Globus pallidus (tissue), 1 donor: ENCODE measurements around the gene WDR70.
"Not testable (repeated sequence)": the region's sequence is repeated elsewhere in the genome, so short reads cannot be mapped to it uniquely, and the experiment has no call there.

Experiments used
- DNase-seq: peaks from one replicate; pipeline ENCODE4 v3.0.0-alpha.2; 2015; ENCODE audit warnings: low spot score

Gene WDR70

DNA sequence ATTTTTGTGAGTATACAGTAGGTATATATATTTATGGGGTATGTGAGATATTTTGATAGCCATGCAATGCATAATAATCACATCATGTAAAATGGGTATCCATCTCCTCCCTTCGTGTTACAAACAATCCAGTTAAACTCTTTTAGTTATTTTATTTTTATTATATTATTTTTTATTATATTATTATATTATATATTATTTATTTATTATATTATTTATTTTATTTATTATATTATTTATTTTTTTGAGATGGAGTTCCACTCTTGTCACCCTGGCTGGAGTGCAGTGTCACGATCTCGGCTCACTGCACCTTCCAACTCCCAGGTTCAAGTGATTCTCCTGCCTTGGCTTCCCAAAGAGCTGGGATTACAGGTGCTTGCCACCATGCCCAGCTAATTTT, 138.6 kb downstream of the WDR70 start:
- no peak for DNase-seq

DNA sequence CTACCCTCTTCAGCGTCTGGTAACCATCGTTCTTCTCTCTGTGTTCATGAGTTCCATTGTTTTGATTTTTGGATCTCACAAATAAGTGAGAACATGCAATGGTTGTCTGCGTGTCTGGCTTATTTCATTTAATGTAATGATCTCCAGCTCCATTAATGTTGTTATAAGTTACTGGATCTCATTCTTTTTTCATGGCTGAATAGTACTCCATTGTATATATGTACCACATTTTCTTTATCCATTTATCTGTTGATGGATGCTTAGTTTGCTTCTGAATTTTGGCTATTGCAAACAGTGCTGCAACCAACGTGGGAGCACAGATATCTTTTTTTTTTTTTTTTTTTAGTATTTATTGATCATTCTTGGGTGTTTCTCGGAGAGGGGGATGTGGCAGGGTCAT, 139.2 kb downstream of the WDR70 start:
- DNase-seq, result not testable (repeated sequence)

DNA sequence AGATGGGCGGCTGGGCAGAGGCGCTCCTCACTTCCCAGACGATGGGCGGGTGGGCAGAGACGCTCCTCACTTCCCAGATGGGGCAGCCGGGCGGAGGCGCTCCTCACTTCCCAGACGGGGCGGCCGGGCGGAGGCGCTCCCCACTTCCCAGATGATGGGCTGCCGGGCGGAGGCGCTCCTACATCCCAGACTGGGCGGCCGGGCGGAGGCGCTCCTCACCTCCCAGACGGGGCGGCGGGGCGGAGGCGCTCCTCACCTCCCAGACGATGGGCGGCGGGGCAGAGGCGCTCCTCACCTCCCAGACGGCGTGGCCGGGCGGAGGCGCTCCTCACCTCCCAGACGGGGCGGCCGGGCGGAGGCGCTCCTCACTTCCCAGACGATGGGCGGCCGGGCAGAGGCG, 140.2 kb downstream of the WDR70 start:
- DNase-seq, result no peak

DNA sequence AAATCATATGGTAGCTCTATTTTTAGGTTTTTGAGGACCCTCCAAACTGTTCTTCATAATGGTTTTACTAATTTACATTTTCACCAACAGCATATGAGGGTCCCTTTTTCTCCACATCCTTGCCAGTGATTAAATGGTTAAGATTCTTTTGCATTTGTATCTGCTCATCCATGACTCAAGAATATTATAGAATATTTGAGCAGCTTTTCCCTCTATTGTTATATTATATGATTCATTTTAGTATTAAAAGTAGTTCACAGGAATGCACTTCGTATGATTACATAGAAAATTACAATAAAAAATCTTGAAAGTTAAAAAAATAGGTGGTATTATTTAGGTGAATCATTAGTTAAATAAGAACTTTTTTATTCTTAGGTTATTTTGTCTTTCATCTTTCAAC, 140.7 kb downstream of the WDR70 start:
- no peak for DNase-seq

DNA sequence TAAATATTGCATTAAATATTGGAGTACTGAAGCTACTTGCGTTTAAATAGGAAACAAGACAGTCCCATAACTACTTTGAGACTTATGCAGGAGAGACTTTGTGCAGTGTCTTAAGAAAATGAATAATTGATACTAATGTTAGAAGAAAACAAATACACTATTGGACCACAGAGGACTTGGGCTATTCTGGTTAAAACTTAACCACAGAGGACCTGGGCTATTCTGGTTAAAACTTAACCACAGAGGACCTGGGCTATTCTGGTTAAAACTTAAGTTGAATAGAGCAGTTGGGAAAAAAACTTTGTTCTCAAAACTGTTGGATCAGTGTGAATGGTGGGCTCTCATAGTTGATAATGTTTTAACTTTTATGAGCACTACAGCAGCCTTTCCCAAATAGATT, 141.7 kb downstream of the WDR70 start:
- no peak for DNase-seq

DNA sequence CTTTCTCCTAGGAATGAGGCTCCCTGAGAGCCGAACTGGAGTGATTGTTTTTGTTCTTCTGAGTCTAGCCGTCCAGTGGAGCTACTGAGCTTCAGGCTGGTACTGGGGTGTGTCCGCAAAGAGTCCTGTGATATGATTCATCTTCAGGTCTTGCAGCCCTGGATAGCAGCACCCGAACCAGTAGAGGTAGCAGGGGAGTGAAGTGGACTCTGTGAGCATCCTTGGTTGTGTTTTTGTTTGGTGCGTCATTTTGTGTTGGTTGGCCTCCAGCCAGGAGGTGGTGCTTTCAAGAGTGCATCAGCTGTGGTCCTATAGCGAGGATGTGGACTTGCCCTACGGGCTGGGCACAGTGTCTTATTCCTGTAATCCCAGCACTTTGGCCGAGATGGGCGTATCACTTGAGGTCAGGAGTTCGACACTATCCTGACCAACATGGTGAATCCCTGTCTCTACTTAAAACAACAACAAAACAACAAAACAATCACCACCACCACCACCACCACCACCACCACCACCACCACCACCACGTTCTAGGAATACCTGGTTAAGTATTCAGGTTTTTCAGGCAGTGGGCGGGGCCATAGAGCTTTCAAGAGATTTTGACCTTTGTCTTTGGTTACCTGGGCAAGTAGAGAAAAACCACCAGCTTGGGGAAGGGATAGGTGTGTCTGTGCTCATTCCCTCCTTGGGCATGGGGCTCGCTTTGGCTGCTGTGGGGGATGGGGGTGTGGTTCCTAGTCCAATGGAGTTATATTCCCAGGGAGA, 154.0 kb downstream of the WDR70 start:
- DNase-seq, result no peak

DNA sequence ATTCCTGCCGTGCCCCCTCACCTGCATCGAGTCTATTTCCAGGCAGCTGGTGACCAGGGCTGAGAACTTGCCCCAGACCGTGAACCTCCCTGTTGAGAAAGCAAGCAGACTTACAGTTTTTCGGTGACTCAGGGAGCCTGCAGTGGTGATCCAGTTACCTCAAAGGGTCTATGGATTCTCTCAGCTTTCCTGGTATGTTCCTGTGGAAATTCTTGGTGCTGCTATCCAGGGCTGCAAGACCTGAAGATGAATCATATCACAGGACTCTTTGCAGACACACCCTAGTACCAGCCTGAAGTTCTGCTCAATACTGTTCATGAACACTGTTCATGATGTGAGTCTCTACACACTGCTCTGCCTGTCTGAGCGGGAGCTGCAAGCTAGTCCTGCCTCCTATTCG, 154.7 kb downstream of the WDR70 start:
- DNase-seq, result no peak

DNA sequence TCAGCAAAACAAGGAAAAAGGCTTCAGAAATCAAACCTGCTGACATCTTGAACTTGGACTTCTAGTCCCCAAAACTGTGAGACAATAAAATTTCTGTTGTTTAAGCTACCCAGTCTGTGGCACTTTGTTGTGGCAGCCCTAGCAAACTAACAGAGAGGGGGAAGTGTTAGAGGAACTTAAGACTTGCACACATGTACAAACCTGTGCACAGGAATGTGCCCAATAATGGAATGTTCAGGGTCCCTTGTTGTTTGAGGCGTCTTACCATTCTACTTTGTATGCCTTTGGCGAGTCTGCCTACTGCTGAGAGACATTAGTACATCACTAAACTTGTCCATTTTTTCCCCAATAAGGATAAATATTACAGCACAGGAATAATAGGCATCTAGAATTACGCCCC, 160.3 kb downstream of the WDR70 start:
- DNase-seq, result no peak

DNA sequence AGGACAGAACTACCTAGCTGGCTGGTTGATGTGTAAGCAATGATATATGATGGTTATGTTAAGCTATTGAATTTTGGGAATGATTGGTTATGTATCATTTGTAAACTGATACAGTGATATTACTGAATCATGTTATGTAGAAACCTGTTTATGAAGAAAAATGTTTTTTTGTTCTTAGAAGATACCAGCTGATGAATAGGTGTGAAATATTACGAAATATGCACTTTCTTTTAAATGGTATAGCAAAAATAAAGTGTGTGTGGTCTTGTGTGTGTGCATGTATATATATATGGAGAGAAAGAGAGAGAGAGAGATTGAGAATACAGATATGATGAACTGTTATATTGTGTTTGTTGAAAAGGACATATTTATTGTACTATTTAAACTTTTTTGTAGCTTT, 164.1 kb downstream of the WDR70 start:
- DNase-seq, result no peak

DNA sequence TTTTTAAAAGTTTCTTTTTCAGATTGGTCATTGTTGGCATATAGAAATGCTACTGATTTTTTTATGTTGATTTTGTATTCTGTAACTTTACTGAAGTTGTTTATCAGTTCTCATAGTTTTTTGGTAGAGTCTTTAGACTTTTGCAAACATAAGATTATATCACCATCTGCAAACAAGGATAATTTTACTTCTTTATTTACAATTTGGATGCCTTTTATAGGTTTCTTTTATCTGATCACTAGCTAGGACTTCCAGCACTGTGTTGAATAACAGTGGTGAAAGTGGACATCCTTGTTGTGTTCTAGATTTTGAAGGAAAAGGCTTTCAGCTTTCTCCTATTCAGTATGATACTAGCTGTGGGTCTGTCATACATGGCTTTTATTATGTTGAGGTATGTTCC, 170.3 kb downstream of the WDR70 start:
- DNase-seq, result no peak

DNA sequence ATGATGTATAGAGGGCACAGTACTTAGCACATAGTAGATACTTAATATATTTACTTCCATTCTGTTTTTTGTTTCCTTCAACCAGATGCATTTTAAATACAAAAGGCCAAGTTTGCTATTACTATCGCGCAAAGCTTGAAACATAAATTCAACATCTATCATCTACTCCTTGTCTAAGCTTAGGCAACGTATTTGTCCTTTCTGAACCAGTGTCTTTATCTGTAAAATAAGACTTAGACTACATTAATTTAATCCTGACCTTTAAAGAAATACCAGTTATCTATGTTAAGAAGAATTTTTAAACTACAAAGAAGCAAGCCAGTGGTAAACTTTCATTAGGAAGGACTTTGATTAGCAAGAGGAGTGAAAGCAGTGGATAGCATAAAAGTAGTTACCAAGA, 173.0 kb downstream of the WDR70 start:
- DNase-seq, result no peak

DNA sequence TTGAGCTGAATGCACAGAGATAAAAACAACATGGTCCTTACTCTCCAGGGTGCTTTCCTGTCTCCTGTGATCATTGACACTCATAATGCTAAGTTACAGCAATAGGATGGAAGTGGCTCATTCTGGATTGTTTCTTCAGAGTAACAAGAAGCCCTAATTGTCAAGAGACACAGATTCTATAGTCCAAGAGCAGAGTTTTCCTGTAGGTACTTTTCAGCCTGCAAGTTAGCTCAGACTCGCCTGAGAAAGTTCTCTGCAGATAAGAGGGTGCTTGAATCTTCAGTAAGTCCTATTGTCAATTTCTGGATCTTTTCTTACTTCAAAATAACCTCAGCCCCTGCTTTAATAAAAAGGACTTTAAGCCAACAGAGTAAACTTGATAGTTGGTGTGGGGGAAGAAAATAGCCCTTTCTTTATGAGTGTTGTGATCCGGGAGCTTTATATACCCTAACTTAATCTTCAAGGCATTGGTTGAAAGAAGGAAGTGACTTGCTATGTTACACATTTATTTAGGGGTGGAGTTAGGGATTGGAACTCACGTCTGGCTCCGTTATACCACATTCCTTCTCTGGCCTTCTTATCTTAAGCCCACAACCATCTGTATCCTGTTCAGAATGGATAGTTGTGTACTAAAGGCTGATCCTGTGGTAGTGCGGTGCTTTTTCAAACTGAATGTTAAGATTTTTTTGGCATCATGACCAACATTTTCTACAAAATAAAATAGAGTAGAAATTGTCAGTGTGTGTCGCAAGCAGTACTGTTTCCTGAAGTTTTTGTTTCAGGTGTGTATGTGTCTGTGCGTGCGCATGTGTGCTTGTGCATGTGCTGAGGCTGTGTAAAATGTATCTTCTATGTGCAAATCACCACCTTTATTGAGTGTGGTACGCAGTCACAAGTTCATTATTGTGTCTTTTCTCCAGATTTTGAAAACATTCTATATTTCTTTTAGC, 173.9 kb downstream of the WDR70 start:
- no peak for DNase-seq

DNA sequence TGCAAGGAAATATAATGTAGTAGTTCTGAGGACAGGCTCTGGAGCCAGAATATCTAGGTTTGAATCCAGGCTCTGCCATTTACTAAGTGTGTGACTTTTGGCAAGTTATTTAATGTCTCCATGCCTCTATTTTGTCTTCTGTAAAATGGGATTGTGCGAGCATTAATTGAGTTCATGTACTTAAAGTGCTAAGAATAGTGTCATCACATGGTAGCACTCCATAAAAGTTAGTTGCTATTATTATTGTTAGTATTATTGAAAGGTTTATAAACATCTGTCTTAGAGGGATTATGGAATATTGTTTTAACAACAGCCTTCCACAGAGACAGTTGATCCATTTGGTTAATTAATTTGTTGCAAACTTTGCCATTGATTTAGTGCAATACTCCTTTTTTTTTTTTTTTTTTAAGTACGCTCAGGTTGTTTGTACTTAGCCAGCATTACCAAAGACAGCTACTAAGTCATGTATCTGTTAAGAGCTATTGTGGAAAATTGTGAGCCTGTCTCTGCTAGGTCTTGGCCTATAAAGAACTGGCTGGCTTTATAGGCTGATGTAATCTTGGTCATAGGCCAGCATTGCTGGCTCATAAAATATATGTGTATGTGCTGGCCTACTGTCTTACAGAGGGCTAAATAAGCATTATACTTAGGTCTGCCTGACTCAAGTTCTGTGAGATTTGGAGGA, 174.7 kb downstream of the WDR70 start:
- no peak for DNase-seq

DNA sequence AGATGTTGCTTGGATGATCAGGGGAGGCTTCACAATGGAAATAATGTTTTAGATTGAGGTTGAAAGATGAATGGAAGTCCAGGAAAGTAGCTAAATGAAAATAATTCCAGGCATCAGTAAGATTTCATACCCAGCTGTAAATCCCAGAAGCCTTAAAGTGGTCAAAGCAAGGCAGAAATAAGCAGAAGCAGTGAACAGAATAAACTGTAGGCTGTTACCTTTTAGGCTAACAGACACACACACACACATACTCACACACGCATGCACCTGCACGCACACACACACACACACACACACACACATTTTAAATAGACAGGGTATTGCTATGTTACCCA, 175.3 kb downstream of the WDR70 start:
- DNase-seq, result no peak

DNA sequence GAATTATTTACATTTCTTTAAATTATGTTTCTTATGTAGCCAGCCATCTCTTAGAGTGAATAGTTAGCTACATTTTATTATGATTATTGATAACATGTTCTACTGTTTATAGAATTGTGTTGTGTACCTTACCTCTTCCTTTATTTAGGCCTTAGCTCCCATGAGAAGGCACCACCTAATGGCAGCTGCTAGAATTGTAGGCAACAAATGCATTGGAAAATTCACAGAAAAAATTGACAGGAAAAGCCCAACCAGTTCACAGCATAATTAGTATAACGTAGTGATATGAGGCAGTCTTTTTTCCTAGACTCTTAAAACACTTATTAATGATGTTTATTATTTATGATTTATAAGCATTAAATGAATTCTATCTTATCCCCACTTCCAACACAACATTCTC, 175.8 kb downstream of the WDR70 start:
- DNase-seq, result no peak

DNA sequence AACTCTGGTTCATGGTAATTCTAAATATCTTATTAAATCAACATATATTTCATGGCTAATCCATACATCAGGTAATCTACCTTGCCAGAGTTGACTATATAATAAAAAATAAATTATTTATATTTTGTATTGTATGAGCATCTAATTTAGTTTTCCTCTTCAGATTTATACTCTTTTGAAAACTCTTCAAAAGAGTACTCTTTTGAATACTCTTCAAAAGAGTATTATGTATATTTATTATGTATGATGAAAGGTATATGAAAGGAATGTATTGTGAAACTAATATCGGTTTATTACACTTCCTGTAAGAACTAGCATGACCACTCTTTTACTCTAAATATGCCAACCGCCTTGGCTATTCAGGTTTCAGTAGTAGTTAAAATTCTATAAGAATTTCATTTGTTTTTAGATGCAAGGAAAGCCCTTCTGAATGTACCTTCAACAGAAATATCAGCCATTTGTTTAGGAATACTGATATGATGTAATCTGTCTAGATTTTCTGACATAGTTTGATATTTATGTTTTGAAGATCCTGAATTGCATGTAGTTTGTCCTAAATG, 178.7 kb downstream of the WDR70 start:
- no peak for DNase-seq

DNA sequence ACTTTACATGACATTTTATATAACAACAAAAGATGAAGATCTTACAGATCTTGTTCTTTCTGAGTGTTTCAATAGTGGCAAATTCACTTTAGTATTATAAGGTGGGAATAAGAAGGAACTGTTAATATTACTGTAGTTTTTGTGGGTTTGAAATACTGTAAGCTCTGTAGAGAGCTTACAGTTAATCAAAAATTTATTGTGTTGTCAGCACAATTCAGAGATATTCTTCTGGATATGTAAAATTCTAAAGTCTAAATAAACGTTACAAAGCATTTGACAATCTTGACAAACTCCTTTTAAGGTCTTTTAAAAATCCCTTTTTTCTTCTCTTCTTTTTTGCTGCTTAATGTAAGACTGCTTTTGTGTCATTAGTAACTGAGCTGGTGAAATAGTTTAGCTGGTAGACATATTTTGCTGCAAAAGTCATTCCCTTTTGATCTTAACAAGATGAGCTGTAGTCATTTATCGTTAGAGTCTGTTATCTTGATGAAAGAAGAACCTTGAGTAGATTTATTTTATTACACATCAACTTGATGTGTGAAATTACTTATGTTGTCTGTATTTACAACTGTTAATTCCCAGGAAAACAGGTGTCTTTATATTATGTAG, 186.0 kb downstream of the WDR70 start:
- no peak for DNase-seq

DNA sequence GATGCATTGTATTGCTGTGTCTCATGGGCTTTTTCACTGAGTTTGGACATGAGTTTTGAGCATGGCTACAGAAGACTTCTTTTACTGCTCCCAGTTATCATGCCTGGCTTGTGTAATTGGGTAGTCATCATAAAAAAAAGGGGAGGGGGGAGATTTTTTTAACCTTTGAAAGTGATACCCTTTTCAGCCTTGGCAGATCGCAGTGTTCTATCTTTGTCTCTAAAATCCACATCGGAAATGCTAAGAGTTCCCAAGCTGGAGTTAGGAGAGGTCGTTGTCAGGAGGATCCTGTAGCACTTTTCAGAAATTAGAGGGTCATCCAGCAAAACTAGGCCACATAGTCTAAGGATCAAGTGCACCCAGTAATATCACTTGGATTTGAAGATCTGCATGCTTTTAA, 188.4 kb downstream of the WDR70 start:
- DNase-seq, result no peak

DNA sequence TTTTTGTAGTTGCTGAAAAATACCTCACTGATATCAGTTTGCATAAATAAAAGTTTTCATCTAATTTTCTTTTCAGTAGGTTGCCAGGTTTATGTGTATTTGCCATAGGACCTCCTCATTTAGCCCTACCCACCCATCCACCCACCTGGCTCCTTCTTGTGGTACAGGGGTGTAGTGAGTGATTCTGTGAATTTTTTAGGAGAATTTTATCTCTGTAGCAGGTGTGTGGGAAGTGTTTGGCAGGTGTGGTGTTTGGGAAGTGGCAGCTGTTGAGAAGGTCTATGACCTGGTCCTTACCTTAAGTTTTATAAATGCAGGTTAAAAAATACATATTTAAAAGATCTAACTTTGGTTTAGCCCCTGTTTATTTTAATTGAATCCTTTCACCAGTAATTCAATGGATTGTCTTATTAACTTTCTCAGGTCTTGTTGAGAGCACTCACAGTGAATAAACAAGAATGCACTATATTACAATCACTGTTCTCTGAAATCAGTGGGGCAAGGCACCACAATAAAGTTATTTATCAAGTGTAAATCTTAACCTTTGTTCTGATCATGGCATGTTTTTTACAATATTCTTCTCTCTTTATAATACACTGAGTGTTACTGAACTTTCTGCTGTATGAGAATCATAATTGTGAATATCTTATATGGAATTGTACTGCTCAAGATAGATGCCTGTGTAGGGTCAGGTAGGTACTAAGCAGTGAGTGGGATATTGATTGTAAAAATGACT, 189.1 kb downstream of the WDR70 start:
- DNase-seq, result no peak

DNA sequence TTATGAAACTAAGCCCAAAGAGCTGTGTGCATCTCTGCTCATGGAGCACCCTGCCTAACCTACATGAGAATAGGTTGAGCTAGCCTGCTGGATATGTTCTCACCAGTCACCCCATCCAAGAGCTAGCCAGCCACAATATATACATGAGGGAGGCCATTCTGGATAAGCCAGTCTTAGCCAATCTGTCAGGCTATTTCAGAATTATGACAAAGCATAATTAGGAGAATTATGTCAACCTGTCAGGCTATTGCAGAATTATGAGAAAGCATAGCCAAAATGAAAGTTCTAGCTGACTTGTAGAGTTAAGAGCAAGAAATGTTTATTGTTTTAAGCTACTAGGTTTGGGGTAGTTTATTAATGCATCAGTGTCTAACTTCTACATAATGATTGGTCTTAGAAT, 189.8 kb downstream of the WDR70 start:
- no peak for DNase-seq

DNA sequence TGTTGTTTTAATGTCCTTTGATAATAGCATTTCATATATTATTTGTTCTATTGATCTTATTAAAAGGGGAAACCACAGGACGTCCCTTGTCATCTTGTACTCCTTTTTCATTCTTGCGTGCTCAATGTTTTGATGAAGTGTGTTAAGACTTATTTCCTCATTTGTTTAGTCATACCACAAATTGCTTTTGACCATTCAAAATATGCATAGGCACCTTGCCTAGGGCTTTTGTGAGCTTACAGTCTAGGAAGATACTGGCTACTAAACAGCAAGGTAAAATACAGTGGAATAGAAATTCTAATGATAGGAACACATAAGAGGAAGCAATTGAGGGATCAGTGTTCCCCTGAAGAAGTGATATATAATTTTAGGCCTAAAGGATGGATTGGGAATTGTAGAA, 190.3 kb downstream of the WDR70 start:
- DNase-seq, result no peak
